GM18907 (cell line): ENCODE measurements around the gene VPS54.
"Not testable (repeated sequence)": the region's sequence is repeated elsewhere in the genome, so short reads cannot be mapped to it uniquely, and the experiment has no call there.

ENCODE experiments used
- ATAC-seq: cut with Tn5 transposase; IDR thresholded peaks from one replicate; pipeline ENCODE4 v1.9.1; 2021; ENCODE audit warnings: mild to moderate bottlenecking, moderate library complexity; ENCODE audit not compliant: unreplicated experiment

VPS54 gene

DNA sequence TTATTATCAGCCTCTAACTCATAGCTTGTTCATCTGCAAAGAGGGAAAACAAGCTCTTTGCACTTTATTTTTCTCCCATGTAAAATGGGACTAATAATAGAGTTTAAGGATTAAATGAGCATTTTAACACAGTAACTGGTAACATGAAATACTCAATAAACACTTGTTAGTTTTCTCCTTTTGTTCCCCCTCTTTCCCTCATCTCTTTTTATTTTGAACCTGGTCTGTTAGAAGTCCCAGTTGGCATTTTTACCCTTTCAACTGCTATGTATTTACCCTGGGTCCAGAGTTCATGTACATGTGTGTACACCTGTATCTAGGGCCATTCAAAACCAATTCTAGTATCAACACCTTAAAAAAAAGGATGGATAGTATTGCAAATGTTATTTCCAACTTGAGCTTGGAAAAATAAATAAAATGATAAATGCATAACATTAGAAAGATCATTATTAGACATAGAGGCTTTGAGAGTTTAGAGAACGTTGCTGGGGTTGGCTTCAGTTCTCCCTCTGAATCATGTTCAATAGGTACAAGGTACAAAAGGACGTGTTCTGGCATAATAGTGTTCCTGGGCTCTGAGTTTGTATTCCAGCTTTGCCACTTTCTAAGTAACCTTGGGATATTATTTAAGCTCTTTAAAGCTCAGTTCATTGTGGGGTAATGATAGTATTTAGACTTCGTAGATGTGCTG is 5.2 kb upstream of the VPS54 start:
- ATAC-seq, result no peak

DNA sequence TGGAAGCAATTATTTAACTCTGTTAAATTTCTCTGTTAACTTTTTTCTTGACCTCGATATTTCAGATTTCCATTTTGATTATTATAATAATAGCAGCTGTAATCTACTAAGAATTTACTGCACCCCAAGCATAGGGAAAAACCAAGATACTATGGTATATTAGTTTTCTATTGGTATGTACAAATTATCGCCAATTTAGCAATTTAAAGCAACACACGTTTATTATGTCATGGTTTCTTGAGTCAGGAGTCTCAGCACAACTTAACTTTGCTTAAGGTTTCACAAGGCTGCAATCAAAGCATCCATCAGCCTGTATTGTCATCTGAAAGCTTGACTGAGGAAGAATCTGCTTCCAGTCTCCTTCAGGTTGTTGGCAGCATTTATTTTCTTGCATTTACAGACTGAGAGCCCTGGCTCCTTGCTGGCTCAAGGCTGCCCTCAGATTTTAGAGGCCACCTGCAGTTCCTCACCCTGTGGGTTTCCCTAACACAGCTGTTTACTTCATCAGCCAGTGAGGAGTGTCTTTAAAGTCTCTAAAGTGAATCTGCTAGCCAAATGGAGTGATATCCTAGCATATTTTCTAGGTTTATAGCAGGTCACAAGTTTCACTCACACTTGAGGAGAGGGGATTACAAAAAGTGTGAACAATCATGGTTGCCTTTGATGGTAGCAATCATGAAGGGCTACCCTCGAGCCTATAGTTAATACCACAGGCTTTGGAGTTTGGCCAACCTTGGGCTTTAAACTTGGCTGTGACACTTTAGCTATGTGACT is 4.4 kb upstream of the VPS54 start:
- ATAC-seq, result no peak

DNA sequence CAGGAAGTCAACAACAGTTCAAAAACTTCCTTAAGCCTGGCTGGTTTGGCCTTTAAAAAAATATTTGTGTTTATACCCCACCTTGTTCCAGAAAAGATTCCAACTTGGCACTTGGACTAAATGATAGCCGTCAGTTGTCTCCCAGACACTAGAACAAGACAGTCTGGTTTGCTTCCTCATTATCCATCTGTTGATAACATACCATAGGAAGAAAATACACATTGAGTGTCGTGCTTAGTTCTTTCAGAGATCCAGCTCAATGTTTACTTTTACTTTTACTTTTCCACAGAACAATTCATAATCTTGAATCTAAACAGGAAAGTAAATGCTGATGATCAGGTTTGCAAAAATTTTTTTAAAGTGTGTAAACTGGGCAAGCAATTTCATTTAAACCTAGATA is 2.4 kb upstream of the VPS54 start:
- no peak for ATAC-seq

DNA sequence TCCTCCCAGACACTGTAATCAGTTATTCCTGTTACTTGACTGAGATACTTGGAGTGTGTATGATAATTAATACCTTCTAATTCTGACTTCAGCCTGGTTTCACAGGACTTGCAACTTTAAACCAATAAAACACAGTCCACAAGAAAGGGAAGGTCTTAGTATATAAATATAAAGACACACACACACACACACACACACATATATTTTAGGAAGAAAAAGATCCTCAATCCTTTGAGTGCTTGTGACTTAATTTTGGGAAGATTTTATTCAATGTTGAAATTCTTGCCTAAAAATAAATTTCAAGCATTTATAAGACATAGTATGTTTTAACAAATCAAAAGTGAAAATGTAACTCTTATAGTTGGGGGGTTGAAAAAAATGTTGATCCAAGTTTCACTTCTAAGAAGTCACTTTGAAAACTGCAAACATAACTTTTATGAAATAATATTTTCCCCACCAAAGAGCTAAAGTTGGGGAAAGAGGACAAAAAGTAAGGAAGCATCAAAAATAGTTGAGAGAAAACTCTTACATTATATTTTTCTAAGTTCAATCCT is 824 bp upstream of the VPS54 start:
- ATAC-seq, result no peak

DNA sequence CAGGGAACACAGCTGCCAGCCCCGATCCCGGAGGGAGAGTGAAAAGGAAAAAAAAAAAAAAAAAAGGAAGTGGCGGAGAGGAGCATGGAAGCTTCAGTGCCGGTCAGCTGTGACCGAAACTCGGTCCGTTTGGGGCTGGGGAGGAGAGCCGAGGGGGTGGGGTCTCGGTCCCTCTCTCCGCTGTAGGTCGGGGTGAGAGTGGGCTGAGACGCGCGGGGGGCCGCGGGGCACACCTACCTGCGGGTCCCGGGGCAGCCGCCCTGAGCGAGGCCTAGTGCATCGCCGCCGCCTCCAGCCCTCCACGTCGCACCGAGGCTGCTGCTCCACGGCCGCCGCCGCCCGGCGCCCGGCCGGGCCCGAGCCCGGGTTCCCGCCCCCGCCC is 536 bp downstream of the VPS54 start:
- peak; percentile 64 for ATAC-seq

DNA sequence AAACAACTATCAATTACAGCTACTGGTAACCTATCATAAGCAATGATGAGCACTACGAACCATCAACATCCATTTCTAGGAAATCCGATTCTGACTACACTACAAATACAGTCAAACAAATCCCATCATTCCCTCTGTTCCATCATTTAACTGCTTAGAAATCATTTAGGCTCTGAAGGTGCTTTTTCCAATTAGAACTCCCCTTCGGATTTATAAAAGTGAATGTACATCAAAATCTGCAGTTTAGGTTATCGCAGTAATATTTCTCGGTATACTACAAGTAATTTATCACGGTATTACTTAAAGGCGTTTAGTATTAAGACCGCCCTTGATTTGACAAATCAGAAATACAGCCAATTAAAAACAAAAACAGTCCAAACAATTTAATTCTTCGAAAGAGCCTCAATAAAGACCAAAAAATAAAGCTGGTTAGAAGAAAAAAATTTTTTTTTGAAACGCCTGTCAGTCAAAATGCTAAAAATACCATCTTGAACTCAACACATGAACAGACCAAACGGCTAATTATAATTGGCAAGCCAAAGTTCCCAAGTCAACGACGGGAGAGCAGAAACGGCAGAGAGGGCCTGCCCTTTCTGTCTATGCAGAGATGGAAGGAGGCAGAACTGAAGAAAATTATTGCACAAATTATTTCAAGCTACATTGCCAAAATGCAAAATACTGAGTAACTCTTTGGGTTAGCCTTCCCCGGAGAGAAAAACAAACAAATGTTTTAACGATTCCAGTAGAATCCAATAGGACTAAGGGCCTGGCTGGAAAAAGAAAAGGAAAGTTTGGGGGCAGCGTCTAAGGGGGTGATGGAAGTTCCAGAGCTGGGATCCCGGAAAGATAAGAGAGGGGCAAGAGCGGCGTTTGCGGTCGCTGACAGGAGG is 1.2 kb downstream of the VPS54 start:
- peak; percentile 4 for ATAC-seq

DNA sequence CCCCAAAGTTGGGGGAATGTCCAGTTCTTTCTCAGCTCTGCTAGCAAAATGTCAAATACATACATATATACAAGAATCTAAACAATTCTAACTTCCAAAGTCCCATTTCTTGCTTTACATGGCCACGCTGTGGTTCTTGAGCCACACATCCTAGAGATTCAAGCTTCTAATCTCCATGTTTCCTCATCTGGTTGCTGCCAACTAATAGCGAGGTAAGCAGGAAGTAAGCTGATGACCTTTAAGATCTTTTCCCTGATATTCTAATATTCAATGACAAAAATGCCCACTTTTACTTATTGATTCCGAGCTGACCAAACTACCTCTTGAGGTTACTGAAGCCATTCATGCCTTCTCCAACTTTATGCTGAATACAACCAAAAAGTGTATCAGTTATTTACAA is 3.3 kb downstream of the VPS54 start:
- no peak for ATAC-seq

DNA sequence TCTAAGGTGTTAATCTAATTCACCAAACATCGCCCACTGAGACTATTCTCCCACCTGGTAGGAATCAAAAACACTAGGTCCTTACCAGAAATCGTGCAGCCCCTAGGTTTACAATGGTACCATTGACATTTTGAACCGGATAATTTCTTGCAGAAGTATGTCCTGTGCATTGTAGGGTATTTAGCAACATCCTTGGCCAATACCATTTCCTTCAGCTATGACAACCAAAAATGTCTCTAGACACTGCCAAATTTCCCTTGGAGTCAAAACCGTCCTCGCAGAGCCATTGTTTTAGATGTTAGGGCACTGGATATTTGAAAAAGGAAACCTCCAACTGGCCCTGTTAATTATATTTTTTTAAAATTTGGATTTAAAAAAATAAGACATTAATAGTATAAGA is 3.8 kb downstream of the VPS54 start:
- ATAC-seq, result no peak

DNA sequence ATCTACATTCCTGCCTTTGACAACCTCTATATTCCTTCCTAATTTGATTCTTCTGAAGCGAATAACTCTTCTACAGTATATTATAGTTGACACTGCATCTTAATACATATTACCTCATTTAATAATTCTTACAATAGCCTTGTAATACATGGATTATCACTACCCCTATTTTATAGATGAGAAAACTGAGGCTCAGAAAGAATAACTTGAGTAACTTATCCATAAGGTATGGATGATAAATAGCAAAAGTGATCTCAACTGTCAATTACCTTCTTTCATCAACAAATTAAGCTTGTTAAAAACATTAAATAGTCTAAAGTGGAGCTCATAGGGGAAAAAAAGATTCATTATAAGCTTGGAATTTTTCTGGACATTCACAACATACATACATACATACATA is 4.6 kb downstream of the VPS54 start:
- no peak for ATAC-seq

DNA sequence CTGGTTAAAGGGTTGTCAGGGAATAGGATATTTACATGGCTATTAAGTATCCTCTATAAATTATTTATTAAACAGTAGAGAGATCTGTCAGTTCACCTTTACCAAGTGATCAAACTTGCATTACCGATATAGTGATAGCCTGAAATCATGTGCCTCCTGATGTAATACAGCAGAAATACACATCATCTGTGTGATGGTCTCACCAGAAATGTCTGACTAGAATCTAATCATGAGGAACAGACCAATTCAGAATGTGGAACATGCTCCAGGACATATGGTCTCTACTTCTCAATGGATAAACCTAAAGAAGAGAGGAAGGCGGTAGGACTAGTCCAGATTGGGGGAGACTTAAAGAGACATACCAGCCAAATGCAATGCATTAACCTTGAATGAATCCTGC is 6.2 kb downstream of the VPS54 start:
- no peak for ATAC-seq

DNA sequence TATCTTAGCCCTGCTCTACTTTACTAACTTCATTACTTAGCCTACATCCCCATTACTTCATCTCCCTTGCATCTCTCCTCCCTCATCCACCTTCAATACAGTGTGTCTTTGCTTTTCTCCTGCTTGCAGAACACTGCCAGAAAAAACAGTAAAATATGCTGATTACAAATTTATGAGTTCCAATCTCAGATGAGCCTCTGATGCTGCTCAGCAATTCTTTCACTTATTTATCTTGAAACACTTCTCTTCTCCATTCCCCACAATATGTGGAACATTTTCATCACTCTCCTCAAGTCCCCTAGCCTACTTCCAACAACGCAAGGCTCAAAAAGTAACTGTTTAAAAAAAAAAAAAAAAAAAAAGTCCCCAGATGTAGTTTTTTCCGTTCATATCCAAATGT is 7.1 kb downstream of the VPS54 start:
- ATAC-seq, result no peak

DNA sequence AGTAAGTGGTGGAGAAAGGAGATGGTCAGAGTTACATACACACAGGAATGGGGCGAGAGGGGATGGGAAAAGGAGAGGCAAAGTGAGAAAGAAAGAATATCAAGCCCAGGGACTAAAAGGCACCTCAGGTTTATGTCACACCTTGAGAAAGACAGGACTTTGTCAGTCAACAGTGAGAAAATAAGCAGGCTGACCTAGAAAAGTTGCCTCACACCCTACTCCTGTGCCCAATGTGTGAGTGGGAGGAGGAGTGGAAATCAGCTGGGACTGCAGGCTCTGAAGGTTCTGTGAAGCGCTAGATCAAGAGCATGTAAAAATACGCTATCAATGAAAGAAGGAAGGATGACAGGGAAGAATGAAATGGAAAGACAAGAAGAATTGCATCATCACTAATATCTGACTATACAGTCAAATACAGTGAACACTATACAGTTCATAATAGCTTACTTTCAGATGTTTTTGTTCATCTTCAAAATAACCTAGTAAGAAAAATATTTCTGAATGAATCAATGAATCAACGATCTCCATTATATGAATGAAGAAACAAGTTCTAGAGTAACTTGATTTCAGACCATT is 10.7 kb downstream of the VPS54 start:
- no peak for ATAC-seq

DNA sequence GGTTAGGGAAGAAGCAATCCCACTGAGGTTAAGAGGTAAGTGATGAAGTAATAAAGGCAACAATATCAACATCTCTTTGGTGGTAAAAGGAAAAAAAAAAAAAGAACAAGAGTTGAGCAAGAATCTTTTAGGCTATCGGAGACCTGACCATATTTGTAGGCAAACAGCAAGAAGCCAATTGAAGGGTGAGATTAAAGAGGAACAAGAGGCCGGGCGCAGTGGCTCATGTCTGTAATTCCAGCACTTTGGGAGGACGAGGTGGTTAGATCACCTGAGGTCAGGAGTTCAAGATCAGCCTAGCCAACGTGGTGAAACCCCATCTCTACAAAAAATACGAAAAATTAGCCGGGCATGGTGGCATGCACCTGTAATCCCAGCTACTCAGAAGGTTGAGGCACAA is 11.3 kb downstream of the VPS54 start:
- no peak for ATAC-seq

DNA sequence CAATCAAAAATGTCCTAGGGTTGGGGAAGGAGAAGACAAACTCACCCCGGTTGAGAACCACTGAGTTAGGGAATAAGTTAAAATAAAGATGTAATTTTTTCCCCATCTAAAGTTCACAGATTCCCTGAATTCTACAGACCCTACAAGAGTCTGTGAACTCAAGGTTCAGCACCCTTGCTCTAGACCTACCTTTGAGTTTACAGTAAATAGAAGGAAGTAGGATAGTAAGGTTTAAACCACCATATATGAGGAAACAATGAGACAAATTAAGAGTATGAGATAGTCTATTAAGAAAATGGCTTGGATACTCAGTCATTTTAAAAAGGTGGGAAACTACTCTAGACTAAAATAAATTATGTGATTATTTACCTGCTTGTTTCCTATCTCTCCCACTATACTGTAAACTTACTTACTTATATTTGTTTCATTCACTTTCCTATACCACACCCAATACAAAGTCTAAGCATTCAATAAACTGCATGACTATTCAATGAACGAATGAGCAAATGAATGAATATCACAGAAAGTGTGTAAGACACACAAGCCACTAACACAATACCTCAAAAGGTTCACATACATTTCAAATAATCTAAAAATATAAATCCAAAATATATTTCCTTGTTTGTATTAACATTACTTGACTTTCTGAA is 13.4 kb downstream of the VPS54 start:
- no peak for ATAC-seq

DNA sequence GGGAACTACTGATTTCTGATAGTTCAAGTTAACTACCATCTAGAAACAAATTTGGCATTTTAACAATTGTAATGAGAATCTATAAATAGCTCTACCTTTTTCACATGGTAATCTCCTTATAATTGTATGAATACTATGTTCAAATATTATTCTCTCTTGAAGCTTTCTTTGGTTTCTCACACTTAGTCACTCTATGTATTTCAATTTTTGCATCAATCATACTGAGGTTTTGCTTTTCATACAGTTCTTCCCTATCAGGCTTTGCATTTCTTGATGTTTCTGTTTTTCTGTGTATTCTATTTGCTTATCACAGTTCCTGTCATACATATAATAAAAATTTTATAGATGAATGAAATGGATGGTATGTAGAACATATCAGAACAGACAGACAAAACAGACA is 16.0 kb downstream of the VPS54 start:
- no peak for ATAC-seq

DNA sequence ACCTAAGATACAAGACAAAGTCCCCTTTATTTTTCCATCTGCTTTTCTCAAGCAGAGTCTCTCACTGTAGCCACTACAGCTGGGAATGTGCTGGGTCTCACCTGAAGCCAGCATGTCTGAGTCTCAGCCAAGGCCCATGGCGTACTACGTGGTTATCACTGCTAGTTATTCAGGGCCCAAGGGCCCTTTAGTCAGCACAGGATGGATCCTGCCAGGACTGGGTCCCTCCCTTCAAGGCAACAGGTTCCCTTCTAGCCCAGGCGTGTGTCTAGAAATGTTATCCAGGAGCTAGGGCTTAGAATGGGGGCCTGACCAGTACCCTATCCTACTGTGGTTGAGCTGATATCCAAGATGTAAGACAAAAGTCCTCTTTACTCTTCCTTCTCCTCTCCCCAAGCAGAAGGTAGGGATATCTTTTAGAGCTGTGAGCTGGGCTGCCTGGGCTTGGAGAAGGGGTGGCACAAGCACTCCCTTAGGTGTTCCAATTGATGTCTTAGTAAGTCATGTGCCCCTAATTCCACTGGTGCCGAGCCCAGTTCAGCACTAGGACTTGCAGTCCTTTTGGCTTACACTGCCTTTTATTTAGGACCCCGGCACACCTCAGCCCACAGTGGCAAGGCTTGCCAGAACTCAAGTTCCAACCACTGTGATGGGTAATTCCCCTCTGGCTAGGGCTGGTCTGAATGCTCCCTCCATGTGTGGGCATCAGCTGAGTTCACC is 17.7 kb downstream of the VPS54 start:
- no peak for ATAC-seq

DNA sequence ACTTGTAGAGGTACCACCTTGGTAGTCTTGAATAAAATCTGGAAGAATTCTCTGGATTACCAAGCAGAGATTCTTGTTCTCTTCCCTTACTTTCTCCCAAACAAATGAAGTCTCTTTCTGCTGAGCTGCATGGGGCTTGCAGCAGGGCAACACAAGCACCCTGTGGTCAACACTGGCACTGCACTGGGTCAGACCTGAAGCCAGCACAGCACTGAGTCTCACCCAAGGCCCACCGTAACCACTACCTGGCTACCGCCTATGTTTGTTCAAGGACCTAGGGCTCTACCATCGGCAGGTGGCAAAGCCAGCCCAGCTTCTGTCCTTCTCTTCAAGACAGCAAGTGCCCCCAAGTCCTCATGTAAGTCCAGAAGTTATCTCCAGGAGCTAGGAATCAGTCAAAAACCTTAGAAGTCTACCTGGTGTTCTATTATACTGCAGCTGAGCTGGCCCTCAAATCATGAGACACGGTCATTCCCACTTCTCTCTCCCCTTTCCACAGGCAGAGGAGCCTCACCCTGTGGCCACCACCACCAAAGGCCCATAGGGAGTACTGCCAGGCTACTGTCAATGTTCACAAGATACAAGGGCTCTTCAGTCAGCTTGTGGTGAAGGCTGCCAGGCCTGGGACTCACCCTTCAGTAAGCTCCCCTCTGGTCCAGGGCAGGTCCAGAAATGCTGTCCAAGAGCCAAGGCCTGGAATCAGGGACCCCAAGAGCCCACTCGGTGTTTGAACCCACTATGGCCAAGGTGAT is 18.4 kb downstream of the VPS54 start:
- no peak for ATAC-seq

DNA sequence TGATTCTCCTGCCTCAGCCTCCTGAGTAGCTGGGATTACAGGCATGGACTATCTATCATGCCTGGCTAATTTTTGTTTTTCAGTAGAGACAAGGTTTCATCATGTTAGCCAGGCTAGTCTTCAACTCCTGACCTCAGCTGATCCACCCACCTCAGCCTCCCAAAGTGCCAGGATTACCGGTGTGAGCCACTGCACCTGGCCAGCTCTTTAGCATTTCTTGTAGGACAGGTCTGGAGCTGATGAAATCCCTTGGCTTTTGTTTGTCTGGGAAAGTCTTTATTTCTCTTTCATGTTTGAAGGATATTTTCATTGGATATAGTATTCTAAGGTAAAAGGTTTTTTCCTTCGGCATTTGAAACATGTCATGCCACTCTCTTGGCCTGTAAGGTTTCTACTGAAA is 20.2 kb downstream of the VPS54 start:
- ATAC-seq, result no peak

DNA sequence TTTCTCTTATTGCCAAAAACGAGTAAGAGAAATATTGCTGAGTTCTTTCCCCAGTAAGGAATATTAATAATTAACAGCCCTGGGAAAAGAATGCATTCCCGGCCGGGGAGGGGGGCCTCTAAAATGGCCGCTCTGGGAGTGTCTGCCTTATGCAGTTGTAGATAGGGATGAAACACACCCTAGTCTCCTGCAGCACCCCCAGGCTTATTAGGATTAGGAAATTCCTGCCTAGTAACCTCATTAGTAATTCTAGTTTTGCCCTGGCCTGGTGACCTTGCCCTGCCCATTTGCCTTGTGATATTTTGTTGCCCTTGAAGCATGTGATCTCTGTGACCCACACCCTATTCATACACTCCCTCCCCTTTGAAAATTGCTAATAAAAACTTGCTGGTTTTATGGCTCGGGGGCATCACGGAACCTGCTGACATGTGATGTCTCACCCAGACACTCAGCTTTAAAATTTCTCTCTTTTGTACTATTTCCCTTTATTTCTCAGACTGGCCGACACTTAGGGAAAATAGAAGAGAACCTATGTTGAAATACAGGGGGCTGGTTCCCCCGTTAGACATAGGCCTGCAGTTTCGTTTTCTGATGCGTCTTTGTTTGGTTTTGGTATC is 22.5 kb downstream of the VPS54 start:
- not testable (repeated sequence) for ATAC-seq
